HG03103 (cell line): ENCODE data around the gene GFPT2.

ENCODE experiments used
- ATAC-seq: cut with Tn5 transposase; IDR thresholded peaks from one replicate; pipeline ENCODE4 v1.9.1; 2021; ENCODE audit warnings: low read depth; ENCODE audit not compliant: unreplicated experiment

The GFPT2 gene

DNA sequence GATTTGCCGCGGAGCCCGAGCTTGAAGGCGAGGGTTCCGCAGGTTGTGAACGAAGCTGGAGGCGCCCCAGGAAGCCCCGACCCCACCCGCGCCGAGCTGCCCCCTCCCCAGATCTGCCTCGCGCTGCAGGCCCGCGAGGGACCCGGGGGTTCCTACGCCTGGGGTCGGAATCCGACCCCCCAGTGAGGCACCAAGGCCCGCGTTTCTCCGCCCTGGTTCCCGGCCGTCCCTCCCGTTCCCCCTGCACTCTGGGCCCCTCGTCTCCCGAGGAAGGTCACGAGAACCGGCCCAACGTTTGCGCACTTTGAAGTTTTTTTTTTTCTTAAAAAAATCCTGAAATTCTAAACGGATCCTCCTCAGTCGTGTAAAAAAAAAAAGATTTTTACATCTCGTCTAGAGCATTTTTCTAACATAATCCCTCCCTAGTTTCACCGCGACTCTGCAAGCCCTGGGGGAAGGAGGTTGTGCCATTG is 880 bp upstream of the GFPT2 start:
- no peak for ATAC-seq

DNA sequence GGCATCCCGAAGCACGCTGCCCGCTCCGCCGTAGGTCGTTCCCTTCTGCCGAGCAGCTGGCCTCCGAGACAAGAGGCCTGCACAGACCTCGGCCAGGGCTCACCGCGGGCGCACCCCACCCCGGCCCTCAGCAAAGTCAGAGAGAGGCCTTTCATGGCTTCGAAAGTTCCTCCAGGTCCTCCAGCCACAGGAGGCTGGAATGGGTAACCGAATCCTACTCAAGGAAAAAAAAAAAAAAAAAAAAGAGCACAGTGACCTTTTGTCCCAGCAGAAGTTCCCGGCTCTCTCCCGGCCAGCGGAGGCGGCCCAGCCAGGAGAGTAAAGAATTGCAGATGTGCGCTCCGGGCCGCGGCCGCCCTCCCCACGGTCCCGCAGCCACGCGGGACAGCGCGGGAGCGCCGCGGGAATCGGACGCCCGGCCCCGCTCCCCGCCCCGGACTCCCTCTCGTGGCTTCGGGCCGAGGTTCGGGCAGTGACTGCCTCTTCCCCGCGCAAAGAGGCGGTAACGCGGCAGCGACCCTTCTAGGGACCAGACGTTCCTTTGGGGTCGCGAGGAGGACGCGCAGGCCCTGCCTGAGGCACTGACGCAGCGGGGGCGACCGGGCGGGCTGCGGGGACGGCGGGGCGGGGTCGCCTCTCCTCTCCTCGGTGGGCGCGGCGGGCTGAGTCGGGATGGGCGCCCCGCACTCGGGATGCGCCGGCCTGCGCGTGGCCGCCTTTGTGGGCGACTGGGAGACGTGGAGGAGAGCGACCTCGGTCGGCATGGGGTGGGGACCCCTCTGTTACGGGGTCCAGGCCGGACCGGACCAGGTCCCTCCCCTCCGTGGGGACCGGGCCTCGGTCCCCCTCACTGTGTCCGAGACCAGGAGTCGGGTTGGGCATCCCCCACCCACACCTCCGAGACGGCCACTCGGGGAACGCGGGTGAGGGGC is 754 bp downstream of the GFPT2 start:
- ATAC-seq, result no peak

DNA sequence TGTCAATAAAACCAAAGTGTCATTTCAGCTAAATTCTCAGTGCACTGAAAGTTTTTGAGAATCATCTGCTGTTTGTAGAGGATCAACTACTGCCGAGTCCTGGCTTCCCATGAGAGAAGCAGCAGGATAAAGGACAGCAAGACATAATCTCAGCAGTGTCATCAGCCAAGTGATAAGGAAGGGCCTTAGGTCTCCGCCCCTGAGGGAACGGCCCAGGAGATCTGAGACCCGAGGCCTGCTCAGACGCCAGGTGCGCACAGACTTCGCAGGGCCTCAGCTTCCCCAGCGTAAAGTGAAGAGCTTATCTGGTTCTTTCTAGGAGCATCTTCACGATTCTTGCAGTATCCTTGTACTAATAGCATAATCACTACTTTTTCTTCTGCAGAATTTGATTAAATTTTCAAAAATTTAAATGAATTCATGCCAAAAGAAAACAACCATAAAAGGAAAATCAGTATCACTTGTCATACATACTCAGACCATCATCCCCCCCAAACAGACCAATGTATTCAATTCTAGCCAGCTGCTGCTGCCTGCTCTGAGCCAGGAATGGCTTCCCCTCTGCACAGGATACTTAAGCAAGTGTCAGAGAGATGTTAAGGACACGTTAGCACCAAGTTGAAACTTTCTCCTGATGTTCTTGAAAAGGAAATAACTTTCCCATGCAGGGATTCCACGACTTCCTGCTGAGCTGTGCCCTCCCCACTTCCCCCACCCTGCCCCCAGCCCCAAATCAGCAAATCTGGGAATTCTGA is 2.2 kb downstream of the GFPT2 start:
- no peak for ATAC-seq

DNA sequence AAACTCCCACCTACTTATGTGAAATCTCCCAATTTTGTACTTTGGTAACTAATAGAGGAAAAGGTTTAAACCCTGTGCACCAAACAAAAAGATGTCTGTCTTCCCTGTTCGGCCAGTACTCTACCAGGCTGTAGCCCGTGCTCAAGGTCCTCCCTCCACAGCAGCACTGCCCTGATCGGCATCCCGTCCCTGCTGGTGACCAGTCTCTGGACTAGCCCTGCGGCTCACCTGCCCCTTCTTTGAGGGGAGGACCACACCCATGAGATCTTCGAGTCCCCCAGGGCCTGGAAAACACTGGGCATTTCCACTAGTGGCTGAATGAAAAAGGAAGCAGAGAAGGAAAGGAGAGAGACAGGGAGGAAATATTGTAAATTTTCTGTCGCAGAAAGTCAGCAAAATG is 2.8 kb downstream of the GFPT2 start:
- no peak for ATAC-seq

DNA sequence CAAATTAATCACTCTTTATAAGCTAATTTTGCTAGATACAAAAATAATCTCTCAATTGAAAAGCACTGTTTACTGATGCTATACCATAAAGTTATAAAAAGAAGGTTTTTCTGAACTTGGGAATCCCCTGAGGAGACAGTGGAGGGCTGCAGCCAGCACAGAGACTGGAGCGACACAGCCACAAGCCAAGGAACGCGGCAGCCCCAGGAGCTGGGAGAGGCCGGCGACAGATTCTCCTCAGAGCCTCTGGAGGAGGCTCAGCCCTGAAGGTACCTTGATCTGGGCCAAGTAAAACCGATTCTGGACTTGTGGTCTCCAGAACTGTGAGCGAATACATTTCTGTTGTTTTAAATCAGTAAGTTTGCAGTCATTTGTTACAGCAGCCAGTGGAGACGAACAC is 3.7 kb downstream of the GFPT2 start:
- ATAC-seq, result no peak

DNA sequence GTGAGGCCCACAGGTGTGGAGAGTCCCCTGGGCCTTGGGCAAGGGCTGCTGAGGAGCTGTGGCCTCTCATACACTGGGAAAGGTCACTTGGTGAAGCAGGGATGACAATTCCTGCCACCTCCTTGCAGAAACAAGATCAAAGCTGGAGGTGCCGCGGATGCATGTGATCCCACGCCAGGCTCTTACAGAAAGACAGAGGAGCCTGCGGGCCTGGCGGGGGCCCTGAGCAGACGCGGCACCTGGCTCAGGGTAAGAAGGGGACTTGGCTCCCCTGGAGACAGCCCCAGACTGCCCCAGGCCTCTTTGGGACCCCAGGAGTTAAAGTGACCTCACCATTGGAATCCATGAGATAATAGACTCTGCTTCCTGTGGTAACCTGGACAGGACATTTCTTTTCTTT is 4.8 kb downstream of the GFPT2 start:
- ATAC-seq, result no peak

DNA sequence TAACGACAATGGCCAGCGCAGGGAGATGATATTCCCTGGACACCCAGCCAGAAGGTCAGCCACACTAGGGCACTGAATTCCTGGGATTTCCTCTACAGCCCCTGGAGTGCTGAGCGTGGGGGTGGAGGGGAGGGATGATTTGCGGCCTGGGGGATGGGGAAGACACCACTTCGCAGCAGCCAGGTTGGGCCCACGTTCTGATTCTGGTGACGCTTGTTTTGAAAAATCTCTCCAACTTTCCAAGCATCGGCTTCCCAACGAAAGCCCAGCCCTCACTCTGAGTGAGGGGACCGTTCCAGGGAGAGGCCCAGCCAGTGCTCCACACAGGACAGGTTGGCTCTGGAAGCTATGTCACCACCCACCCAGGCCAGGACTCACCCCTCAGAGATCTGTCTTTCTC is 5.4 kb downstream of the GFPT2 start:
- no peak for ATAC-seq

DNA sequence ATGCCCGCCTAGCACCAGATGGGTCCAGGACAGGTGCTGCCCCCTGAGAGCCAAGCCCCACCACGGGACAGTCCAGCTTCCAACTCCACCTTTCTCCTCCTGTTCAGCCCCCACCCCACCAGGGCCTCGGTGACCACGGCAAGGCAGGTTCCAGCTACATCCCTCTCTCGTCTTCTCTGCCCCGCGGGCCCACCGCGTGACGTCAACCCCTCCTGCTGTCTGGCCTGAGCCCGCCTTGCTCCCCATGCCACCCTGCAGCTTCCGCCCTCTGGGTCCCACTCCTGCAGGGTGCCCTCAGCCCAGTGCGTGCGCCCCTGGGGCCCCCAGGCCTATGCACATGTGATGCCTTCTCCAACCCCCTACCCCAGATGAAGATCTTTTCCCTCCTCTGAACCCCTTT is 6.8 kb downstream of the GFPT2 start:
- no peak for ATAC-seq

DNA sequence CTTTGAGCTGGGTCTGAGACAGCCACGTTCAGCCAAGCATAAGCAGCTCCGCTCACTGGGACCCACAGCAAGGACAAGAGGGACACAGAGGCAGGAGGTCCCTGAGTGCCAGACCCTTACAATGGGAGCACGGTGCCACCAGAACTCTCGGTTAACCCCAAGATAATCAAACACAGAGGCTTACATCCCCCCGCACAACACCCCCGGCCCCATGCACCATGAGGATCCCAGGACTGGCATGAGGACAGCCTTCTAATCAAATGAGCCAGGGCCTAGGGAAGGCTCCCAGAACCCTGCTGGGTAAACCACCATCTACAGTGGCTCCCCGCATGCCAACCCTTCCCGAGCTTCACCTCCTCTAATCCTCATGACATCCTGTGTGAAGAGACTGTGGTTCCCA is 7.4 kb downstream of the GFPT2 start:
- no peak for ATAC-seq

DNA sequence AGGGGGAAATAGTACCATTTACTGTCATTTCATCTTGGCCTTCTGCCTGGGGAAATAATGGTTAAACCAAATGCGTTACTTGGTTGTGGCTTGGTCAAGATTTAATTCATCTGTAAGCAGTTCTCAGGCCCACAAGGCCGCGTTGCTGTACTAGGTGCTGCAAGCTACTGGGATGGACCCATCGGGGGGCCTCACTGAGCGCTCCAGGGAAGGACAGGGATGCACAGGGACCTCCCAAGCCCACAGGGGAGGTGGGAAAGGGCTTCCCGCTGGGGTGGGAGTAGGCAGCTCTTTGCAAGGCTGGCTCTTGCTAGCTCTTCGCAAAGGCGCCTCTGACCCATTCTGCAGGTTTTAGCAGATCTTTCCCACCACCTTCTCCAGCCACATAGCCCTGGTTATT is 8.0 kb downstream of the GFPT2 start:
- no peak for ATAC-seq

DNA sequence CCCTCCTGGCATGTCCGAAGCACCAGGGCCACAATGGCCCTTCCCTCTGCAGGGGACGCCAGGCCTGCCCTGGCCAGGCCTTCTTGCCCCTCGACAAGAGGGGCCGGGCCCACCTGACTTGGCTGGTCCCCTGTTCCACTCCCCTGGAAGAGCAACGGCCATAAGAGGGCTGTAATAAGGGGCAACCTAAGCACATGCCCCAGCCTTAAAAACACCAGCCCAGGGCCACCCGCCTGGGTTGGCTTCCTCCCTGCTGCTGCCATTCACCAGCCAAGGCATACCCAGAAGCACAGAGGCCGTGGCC is 8.5 kb downstream of the GFPT2 start:
- no peak for ATAC-seq

DNA sequence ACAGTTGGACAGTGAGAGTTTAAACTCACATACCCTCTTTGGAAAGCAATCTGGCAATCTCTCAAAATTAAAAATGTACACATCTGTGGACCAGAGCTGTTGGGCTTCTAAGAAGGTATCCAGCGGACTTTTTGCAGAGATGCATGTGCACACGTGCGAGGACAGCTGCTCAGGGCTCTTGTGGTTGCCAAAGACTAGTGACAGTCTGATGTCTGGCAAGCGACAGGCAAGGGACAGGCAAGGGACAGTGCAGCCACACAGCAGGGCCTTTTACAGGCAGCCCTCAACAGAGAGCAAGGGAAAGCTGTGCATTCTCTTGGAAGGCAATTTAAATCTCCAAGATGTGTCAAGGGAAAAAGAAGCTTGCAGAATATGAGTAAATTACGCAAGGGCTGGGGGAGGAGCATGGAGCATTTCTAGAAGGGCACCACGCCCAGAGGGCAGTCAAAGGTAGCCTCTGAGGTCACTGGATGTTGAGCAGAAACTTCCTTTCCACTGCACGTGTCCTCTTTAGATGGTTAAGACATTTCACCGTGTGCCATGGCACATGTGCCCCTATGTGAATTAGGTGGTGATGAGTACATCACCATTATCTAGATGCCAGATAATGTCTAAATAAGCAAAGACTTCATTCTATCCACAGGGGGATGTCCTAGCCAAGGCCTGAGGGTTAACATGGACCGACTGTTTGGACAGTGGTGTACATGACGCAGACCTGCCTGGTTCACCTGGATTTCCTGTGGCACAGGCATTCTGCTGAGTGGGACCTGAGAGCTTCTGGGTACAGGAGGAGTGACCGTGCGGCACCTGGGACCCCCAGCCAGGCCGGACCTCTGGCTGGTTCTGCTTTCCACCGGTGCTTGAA is 9.1 kb downstream of the GFPT2 start:
- ATAC-seq, result no peak

DNA sequence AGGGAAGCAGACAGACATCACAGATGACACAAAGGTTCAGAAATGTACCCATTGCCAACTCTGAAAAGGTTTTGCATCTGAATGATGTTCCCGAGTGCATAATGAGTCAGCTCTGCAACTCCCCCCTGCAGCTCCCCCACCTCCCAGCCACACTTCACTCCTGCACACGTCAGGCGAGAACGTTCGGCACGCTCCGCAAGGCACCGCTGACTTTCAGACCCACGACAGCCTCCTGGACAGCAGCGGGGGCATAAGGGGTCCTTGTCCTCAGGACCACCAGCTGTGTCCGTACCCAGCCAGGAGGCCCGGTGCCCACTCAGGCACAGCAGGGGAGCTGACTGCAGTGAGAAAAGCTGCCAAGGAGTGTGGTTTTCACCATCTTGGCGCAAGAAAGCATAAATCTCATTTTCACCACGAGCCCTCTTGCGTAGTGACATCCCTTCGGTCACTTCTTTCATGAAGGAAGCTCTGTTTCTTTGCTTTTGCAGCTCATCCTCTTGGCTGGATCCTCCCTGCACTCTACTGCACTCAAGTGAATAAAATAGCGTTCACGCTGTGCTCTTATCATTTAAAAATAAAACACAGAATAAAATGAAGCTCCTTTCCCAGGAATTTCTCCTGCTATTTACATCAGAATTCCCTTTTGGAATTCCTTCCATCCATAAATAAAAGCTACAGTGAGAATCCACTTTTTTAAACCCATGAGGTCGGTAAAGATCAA is 9.9 kb downstream of the GFPT2 start:
- no peak for ATAC-seq

DNA sequence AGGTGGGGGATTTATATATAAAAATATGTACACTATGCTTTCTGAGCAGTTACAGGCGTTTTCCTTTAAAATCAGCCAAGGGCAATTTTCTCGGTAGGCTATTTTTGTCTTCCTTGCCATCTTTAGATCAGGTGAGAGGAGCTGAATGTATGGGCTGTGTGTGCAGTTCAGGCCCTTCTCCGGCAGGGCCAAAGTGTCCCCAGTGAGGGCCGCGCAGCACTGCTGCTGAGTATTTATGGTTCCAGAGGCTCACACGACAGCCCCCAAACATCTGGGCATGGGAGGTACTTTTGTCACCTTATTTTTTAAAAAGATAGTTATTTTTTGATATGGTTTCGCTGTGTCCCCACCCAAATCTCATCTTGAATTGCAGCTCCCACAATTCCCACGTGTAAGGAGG is 11.5 kb downstream of the GFPT2 start:
- no peak for ATAC-seq

DNA sequence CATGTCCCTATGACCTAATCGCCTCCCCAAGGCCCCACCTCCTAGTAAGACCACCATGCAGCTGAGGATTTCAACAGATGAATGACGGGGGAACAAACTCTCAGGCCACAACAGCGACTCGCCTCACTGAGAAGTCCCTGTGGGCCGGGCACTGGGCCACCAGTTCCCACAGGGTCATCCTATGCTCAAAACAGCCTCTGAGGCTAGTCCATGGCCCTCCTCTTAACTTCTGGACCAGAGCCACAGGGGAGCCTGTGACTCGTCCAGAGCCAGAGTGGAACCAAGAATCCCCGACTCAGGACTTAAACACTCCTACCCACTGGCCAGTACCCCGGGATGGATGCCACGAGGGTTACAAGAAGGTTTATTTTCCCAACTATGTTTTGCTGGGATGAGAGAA is 12.3 kb downstream of the GFPT2 start:
- no peak for ATAC-seq

DNA sequence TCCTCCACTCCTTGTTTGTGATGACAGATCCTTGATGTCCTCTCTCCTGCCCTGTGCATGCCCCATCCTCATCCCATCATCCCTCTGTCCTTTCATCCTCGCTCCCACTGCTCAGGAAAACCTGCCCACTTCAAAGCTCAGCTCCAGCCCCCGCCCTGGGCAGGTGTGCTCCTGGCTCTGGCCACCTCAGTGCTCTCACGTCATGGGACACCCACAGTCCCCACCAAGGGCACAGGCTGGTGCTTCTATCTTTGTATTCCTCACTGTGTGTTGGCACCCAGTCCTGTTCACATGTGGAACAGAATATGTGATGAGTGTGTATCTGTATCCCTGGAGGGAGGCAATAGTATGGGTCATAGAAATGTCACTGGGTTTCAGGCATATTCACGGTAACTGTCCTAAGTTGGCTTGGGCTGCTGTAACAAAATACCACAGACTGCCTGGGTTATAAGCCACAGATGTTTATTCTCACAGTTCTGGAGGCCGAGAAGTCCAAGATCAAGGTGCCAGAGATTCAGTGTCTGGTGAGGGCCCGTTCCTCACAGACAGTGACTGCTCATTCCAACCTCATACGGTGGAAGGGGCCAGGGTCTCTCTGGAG is 13.5 kb downstream of the GFPT2 start:
- ATAC-seq, result no peak

DNA sequence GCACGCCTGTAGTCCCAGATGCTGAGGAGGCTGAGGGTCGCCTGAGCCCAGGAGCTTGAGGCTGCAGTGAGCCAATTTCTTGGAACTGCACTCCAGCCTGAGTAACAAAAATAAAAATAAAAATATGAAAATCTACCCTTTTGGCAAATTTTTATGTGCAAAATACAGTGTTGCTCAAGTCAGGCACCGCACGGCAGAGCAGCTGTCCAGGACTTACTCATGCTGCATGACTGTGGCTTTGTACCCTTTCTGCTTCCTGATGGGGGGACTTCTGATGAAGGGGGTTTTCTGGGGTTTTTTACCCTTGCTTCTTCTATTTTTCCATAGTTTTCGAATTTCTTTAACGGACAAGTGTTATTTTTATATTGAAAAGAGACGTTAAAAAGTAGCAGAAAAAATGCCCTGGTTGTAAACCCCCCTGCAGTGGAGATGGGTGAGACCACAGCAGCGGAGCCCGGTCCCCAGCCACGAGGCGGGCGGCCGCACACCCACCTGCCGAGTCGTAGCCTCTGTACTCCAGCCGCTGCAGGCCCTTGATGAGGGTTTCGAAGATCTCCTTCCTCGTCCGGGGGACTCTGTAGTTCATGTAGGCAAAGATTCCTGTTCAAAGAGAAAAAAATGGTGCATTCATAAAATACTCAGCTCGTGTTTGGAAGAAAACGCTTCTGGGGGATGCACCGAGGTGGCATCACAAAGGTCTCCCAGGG is 15.0 kb downstream of the GFPT2 start:
- no peak for ATAC-seq

DNA sequence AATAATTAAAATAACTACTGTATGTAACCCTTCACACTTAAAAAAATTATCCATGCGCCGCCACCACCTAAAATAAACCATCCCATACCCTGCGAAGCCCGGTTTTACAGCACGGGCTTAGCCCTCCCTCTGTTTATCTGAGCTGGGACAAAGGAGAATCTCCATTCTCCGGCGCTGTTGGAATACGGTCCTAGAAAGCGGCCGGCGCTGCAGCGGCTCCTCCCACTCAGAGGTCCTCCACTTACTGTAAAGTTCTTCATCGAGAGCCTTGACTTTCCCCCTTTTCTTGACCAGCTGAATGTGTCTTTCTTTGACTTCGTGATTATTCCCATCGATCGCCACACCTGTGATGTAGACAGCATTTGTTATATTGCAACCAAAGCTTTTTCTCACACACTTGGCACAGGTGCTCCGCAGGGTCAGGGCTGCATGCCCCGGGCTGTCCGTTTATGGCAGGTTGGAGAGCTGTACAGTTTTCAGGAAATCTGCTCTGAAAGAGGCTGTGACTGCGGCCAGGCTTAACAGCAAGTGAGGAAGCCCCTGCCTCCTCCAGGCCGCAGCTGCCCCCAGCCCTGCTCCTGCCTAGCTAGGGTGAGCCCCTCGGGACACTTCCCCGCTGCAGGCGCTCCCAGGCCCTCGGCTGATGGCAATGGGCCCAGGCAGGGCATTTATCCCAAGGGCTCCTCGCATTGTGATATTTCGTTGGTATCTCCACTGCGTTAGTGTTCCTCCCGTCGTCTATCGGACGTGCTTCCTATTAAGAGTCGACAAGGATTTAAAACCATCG is 16.7 kb downstream of the GFPT2 start:
- no peak for ATAC-seq
